Femur (tissue), 1 donor: ENCODE measurements around the gene TMEM255B.
"Not testable (repeated sequence)": the region's sequence is repeated elsewhere in the genome, so short reads cannot be mapped to it uniquely, and the experiment has no call there.

Experiments
- DNase-seq: peaks from one replicate; pipeline ENCODE4 v3.0.0-alpha.2; 2017

Gene TMEM255B

DNA sequence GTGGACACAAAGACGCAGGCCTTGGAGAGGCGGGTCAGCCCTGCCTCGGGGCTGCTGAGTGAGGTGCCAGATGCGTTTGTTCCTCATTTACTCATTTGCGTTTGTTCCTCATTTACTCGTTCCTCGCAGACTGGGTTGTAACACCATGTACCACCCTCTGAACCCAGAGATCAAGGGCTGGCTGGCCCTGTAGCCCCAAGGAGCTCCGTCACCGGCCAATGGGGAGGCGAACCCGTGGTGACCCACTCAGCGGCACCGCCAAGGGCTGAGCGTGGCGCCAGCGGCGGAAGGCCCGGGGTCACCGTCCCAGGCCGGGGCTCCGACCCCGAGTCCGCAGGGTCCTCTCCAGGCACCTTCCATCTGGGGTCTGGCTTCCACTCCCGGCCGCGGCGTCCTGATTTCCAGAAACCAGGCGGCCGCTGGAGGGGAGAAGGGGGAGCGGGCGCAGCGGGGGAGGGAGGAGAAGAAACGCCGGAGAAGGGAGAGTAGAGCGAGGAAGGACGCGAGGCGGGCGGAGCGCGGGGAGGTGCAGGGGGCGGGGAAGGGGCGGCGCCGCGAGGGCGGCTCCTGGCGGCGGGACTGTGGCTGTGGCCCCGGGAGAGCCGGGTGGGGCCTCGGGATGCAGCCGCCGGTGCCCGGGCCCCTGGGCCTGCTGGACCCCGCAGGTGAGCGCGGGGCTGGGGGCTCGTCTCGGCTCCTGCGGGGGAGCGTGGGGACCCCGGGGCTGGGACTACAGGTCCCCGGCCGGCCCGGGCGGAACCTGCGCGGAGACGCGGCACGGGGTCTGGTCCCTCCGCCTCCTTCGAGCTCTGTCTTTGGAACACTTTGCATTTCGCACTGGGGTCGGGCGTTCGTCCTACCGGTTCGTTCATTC, at the start of gene TMEM255B:
TSS of gene TMEM255B (plus strand) at position 576 of the 874 bp plus-strand sequence. CDS start at position 620, 44 bp downstream.
- peak; percentile 87 for DNase-seq

DNA sequence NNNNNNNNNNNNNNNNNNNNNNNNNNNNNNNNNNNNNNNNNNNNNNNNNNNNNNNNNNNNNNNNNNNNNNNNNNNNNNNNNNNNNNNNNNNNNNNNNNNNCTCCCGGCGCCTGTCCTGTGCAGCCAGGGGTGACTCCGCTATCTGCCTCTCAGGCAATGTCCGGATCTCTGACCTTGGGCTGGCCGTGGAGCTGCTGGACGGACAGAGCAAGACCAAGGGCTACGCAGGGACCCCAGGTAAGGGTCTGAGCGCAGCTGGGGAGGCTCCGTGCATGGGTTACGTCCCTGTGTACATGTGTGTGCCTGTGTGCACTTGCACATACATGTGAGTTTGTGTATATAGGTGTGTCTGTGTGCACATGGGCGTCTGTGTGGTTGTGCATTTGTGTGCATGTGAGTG, 36.1 kb upstream of the TMEM255B start:
- DNase-seq, result no peak

DNA sequence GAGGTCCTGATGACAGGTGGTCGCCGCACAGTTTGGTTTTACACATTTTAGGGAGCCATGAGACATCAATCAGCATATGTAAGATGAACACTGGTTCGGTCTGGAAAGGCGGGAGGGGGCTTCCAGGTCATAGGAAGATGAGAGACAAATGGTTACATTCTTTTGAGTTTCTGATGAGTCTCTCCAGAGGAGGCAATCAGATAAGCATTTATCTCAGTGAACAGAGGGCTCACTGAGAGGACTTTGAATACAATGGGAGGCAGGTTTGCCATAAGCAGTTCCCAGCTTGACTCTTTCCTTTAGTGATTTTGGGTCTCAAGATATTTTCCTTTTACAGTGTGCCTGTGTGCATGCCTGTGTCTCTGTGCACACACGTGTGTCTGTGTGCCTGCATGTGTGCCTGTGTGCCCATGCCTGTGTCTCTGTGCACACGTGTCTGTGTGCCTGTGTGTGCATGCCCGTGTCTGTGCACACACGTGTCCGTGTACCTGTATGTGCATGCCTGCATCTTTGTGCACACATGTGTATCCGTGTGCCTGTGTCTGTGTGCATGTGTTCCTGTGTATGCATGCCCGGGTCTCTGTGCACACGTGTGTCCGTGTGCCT, 35.5 kb upstream of the TMEM255B start:
- no peak for DNase-seq

DNA sequence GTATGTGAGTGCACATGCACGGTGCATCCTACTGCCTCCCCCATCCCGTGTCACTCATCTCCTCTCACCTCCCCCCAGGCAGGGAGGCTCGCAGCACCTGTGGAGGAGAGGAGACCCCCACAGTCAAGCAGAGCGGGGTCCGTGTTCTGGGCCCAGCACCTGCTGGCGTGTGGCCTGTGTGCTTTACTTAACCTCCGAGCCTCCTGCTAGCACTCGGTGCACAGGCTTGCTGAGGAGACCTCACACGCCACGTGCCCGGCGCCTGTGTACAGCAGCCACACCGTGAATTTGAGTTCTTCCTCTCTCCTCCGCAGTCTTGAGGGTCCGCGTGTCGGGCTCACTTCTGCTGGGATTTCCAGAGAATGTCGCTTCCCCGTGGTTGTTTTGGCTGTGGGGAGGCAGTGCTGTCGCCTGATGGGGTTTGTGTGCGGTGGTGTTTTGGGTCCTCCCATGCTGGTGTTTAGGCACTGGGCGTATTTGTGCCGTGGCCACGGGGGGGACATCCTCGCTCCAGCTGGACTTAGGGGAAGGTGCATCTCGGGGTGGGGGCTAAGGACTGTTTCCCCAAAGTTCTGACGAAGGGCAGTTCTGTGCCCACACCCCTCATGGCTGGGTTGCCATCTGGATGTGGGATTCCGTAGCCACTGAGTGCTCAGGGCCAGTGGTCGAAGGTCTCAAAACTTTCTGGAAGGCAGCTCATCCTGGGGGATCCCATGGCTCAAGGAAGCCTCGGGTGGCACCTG, 34.8 kb upstream of the TMEM255B start:
- DNase-seq, result no peak

DNA sequence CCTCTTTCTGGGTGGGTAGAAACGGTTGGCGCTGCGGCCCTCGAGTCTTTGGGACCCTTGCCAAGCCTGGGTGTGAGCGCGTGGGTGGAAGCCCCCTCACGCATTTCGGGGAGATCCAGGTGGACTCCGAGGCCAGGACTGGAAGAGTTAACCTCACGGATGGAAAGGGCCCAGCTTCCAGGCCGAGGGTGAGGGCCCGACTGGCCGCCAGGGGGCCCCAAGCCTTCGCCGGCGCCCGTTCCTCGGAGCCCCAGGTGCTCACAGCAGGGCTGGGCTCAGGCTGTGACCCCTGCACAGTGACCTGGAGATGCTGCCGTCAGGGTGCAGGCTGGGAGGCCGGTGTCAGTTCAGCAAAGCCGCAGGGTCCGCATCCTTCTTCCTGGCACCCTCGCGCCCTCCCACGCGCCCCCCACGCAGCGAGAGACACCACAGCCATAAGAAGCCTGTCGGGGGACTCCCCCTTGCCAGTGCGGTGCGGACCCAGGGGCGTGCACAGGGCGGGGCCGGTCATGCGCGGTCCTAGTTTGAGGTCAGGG, 34.2 kb upstream of the TMEM255B start:
- peak; percentile 77 for DNase-seq

DNA sequence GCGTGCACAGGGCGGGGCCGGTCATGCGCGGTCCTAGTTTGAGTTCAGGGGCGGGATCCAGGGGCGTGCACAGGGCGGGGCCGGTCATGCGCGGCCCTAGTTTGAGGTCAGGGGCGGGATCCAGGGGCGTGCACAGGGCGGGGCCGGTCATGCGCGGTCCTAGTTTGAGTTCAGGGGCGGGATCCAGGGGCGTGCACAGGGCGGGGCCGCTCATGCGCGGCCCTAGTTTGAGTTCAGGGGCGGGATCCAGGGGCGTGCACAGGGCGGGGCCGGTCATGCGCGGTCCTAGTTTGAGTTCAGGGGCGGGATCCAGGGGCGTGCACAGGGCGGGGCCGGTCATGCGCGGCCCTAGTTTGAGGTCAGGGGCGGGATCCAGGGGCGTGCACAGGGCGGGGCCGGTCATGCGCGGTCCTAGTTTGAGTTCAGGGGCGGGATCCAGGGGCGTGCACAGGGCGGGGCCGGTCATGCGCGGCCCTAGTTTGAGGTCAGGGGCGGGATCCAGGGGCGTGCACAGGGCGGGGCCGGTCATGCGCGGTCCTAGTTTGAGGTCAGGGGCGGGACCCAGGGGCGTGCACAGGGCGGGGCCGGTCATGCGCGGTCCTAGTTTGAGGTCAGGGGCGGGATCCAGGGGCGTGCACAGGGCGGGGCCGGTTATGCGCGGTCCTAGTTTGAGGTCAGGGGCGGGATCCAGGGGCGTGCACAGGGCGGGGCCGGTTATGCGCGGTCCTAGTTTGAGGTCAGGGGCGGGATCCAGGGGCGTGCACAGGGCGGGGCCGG, 33.5 kb upstream of the TMEM255B start:
- DNase-seq, result not testable (repeated sequence)

DNA sequence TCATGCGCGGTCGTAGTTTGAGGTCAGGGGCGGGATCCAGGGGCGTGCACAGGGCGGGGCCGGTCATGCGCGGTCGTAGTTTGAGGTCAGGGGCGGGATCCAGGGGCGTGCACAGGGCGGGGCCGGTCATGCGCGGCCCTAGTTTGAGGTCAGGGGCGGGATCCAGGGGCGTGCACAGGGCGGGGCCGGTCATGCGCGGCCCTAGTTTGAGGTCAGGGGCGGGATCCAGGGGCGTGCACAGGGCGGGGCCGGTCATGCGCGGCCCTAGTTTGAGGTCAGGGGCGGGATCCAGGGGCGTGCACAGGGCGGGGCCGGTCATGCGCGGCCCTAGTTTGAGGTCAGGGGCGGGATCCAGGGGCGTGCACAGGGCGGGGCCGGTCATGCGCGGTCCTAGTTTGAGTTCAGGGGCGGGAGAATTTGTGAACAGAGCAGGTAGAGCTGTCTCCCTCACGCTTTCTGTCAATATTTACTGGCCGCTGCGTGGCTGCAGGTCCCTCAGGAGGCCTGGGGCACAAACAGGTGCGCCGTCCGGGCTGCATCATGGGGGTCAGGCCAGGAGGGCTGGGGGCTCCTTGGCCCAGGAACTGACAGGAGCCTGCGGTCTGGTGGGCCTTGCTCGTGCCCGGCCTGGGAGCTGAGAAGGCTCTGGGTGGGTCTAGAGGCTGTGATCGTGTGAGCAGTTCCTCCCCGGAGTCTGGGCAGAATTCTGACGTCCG, 32.8 kb upstream of the TMEM255B start:
- not testable (repeated sequence) for DNase-seq

DNA sequence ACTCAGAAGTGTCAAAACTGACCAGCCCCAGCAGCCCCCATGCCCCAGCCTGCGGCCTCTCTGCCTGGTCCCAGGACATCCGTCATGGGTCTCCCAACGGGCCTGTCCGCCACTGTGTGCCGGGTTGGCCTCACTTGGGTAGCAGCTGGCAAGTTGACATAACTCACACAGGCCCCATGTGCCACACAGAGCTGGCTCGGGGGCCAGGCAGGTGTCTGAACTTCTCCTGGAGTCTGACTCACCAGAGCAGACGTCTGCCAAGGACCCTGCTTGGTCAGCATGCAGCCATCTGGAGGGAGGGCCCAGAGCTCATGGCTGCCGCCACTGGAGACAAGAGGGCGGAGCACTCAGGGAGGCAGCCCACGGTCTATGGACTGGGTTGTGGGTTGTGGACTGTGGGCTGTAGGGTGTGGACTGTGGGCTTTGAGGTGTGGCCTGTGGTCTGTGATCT, 32.0 kb upstream of the TMEM255B start:
- DNase-seq, result no peak

DNA sequence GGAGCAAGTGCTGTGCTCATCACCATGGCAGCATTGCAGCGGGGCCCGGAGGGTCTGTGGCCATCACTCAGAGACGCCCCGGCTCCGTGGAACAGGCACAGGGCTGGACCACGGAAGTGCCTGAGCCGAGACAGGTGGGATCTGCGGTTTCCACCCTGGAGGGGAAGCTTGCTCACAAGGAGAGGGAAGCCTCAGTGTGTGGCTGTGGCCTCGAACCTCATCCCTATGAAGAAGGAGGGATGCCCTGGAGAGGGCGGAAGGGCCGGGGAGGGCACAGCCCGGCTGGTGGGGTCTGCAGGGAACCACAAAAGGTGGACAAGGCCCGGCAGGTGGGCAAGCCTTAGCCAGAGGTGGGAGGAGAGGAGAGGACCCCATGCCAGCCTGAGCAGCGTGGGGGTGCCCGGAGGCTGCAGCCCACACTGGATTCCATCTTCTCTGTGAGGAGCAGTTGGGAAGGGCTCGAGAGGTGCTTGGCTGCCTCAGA, 30.4 kb upstream of the TMEM255B start:
- no peak for DNase-seq

DNA sequence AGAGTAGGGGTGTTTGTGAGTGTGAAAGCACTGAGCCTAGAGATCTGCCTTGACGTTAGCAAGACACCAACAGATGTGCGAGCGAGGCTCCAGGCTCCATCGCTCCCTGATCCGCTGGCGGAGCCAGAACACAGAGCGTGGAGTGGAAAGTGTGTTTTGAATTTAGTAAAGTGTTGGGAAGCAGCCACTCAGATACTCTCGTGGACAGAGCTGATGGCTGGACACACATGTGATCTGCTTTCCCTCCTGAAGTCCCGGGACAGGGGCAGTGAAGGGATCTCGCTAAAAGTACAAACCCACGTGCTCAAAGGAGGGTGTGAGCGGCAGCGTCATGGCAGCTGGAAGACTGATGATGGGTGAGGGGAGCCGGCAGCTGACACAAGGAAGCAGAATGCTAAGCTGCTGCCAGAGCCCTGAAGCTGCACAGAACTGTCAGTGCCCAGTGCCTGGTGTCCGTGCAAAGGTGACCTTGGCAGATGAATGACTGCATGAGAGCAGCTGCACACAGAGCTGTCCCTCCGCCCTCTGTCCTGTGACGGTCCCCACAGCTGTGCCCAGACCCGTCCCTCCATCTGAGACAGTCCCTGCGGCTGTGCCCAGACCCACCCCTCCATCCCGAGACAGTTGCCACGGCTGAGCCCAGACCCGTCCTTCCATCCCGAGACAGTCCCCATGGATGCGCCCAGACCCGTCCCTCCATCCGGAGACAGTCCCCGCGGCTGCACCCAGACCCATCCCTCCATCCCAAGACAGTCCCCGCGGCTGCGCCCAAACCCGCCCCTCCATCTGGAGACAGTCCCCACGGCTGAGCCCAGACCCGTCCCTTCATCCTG, 29.6 kb upstream of the TMEM255B start:
- peak; percentile 77 for DNase-seq

DNA sequence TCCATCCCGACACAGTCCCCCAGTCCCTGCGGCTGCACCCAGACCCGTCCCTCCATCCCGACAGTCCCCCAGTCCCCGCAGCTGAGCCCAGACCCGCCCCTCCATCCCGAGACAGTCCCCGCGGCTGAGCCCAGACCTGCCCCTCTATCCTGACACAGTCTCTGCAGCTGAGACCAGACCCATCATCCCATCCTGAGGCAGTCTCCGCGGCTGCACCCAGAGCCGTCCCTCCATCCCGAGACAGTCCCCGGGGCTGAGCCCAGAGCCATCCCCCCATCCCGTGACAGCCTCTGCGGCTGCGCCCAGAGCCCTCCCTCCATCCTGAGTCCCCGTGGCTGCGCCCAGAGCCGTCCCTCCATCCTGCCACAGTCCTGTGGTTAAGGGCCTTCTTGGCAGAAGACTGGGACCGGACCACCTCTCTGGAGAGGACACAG, 28.8 kb upstream of the TMEM255B start:
- no peak for DNase-seq

DNA sequence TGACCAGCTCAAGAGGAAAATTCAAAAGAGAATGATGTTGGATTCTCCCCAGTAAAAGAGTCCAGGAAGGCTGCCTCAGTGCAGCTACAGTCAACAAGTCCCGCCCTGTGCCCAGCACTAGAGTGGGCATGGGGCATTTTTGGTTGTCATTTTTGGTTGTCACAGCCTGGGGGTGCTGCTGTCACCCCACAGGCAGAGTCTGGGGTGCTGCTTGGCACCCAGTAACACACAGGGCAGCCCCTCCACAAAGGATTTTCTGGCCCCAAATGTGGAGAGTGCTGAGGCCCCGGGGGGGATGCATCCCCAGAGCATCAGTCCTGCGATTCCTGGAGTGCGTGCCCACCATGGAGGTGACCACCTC, 28.2 kb upstream of the TMEM255B start:
- DNase-seq, result no peak

DNA sequence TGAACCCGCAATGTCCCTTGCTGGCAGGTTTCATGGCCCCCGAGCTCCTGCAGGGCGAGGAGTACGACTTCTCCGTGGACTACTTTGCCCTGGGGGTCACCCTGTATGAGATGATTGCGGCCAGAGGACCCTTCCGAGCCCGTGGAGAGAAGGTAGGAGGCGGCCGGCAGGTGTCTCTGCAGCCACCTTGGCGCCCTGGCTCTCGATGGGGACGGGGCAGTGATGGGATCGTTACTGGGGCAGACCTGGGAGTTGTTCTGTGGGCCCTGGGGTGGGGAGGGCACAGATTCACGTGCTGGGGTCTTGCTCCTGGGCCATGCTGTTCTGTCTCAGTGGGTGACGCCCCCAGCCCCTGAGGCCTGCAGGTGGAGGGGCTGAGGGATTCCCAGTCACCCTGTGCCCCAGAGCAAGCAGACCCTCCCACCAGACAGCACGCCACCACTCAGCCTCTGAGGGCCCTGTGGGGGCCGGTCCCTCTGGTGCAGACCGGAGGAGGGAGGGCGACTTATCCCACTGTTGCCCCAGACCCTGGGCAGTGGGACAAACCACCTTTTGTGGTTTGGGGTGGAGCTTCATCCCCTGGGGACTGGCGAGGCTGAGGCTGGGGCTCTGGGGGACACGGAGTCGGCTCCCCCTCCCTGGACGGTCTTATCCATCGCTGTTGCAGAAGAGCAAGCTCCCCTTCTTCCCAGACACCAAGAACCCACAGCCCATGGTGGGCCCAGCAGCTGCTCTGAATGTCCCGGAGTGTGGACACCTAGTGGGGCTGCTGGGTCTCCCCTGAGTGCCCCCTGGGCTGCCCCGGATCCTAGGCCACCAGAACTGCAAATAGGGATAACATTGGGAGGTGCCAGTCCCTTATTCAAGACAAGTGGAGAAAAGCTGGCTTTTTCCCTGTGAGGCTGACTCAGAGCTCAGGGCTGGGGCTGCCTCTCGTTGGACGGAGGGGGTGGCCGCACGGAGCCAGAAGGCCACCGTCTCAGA, 27.5 kb upstream of the TMEM255B start:
- no peak for DNase-seq

DNA sequence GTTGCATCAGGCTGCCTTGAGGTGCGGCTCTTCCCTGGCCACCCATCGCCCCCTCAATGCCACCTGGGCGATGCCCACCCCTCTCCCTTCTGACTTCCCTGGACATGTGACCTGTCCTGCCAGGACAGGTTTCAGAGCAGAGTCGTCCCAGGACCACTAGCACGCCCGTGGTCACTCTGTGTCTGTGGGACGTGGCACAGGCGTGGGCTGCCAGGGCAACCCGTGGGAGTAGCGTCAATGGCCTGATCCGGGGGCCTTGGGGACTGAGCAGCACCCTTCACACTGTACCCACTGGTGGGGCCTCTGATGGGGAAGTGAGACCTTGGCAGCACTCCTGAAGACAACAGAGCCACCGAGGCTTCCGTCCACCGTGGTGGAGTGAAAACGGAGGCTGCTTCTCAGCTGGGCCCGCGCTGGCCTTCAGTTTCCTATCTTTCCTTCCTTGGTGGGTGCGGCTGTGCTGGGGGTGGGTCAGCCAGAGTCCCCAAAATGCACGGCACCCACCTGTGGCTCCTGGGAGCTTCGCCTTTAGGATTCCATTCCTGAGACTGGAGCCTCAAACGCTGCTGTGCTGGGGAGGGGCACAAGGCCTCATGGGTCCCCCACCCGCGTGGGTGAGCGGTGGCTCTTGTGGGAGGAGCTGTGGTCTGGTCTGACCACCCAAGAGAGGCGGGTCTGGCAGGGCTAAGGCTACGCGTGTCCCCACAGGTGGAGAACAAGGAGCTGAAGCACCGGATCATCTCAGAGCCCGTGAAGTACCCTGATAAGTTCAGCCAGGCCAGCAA, 26.7 kb upstream of the TMEM255B start:
- no peak for DNase-seq

DNA sequence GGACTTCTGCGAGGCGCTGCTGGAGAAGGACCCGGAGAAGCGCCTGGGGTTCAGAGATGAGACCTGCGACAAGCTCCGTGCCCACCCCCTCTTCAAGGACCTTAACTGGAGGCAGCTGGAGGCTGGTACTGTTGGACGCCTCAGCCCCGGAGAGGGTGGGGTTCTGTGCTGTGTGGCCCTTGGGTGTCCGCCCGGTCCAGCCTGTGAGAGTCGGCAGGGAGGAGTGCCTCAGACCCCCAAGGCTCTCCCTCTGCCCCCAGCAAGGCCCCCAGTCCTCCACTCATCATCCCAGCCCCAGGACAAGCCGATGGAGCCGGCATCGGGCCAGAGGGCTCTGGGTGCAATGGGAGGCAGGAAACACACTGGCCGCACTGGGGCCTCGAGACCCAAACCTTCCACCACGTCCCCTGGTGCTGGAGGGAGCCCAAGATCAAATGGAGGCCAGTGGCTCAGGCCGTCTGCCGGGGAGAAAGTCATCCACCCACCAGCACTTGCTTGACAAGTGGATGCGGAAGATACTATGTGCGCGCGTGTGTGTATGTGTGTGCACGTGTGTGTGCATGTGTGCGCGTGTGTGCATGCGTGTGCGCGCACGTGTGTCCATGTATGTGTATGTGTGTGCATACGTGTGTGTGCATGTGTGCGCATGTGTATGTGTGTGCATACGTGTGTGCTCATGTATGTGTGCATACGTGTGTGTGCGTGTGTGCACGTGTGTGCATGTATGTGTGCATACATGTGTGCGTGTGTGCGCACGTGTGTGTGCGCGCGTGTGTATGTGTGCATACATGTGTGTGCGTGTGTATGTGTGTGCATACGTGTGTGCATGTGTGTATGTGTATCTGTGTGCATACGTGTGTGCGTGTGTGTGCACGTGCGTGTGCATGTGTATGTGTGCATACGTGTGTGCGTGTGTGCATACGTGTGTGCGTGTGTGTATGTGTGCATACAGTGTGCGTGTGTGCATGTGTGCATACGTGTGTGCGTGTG, 25.8 kb upstream of the TMEM255B start:
- no peak for DNase-seq

DNA sequence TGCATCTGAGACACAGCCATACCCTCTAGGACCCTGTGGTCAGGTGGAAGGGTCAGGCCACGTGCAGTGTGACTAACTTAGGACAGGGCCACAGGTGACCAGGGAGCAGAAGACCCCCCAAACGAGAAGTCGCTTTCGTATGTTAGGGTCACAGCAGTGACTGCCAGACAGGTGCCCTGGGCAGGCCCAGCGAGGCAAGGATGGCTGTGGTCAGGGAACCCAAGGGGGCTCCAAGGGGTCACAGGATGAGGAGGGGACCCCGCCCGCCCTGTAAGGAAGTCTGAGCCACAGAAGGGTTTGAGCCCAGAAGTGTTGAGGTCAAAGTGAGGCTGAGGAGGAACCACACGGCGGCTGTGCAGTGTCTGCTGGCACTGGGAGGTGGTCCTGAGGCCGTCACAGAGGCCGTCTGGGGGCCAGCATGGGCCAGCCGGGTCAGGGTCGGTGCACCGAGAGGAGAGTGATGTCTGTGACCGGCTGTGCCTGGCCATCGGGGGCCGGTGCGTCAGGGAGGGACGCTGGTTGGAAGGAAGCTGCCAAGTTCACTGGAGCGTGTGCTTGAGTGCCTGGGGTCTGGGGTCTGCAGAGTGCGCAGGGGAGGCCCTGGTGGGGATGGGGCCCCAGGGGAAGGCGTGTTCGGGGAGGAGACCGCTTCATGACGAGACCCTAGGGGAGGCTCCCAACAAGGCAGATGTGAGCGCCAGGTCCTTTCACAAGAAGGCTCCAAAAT, 24.8 kb upstream of the TMEM255B start:
- DNase-seq, result no peak

DNA sequence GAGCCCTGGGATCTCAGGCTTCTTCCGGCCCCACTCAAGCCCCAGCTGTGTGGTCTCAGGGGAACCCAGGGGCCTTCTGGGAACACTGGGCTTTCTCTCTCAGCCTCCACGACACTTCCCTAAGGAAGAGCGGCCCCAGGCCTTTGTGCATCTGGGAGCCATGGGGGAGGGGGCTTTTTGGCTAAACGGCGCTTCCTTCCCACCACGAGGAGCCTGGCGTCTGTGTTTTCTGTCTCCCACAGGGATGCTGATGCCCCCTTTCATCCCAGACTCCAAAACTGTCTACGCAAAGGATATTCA, 24.2 kb upstream of the TMEM255B start:
- no peak for DNase-seq
